A549 (cell line): Measurements from ENCODE around the gene ARIH2.

ENCODE experiments used
- NR3C1 ChIP-seq: fragments of >200 bp; sonication (Bioruptor Twin); formaldehyde crosslinking; IDR thresholded peaks from 3 replicates; pipeline ENCODE4 v1.6.1; 2017
- USF2 ChIP-seq: fragments of 450-650 bp; IDR thresholded peaks from 2 replicates; pipeline ENCODE4 v1.6.1; 2014; ENCODE audit warnings: antibody characterized with exemption
- TF ChIP-seq, protein P1 (sequence below): fragments of >200 bp; sonication (Bioruptor Twin); formaldehyde crosslinking; IDR thresholded peaks from 3 replicates; pipeline ENCODE4 v1.5.1; 2016

DNA sequence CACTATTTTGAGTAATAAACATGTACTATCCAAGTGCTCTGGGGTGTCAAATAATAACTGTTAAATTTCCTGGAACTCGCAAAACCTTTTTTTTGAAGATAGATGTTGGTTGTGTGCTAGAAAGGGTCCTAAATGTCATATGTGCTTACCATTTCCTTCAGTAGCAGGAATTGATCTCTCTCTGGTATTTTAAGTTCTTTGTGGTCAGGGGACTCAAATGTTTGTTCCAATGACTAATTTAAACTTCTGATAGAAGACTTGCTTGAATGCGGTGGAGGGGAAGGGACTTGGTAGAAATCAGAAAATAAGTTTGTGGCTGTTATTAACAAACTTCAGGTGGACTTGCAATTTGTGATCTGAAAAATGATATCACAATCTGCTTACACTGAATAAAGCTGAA lies 26.8 kb downstream of the ARIH2 start:
- TF ChIP-seq, protein P1, sequence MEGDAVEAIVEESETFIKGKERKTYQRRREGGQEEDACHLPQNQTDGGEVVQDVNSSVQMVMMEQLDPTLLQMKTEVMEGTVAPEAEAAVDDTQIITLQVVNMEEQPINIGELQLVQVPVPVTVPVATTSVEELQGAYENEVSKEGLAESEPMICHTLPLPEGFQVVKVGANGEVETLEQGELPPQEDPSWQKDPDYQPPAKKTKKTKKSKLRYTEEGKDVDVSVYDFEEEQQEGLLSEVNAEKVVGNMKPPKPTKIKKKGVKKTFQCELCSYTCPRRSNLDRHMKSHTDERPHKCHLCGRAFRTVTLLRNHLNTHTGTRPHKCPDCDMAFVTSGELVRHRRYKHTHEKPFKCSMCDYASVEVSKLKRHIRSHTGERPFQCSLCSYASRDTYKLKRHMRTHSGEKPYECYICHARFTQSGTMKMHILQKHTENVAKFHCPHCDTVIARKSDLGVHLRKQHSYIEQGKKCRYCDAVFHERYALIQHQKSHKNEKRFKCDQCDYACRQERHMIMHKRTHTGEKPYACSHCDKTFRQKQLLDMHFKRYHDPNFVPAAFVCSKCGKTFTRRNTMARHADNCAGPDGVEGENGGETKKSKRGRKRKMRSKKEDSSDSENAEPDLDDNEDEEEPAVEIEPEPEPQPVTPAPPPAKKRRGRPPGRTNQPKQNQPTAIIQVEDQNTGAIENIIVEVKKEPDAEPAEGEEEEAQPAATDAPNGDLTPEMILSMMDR: no peak
- TF ChIP-seq USF2: no peak
- TF ChIP-seq NR3C1: no peak
